Naive B cell (primary cell): ENCODE results near the gene MCCC2. TPM values are rescaled to one million over a fixed set of nuclear protein-coding genes. Genes with fewer than 3 reads are reported as not detected.

Experiments used
- ATAC-seq, 2 donors: fragments of 150-1000 bp; cut with Tn5 transposase; 2 replicates each; pipeline ENCODE4 v1.10.0; 2021; ENCODE audit warnings: low read depth in 2 of 2, mild to moderate bottlenecking in 2 of 2, moderate library complexity in 2 of 2
- DNase-seq: peaks from one replicate; pipeline ENCODE4 v3.0.0; 2022
- H3K27ac Mint-ChIP-seq, 6 donors: one replicate each; pipeline ENCODE4 v1.8.0; 2020 to 2022; ENCODE audit warnings: mild to moderate bottlenecking in 6 of 6, mixed read lengths in 6 of 6, moderate library complexity in 5 of 6, inconsistent platforms in 2 of 6
- H3K27me3 Mint-ChIP-seq, 3 donors: one replicate each; pipeline ENCODE4 v1.8.0; 2021 to 2022; ENCODE audit warnings: mixed read lengths in 3 of 3, mild to moderate bottlenecking in 1 of 3
- H3K36me3 Mint-ChIP-seq, 2 donors: one replicate each; pipeline ENCODE4 v1.8.0; 2020 to 2022; ENCODE audit warnings: mixed read lengths in 2 of 2, inconsistent platforms in 1 of 2, mild to moderate bottlenecking in 1 of 2
- H3K4me1 Mint-ChIP-seq, 3 donors: one replicate each; pipeline ENCODE4 v1.8.0; 2020 to 2022; ENCODE audit warnings: mixed read lengths in 3 of 3, inconsistent platforms in 1 of 3, mild to moderate bottlenecking in 1 of 3, moderate library complexity in 1 of 3
- H3K4me3 Mint-ChIP-seq, 8 donors: one replicate each; pipeline ENCODE4 v1.8.0; 2020 to 2022; ENCODE audit warnings: mild to moderate bottlenecking in 8 of 8, mixed read lengths in 8 of 8, moderate library complexity in 8 of 8, inconsistent platforms in 2 of 8
- H3K9me3 Mint-ChIP-seq, 7 donors: one replicate each; pipeline ENCODE4 v1.8.0; 2020 to 2022; ENCODE audit warnings: mixed read lengths in 7 of 7, mild to moderate bottlenecking in 5 of 7, inconsistent platforms in 2 of 7, moderate library complexity in 1 of 7
- polyA plus RNA-seq, 6 donors: library from polyadenylated mRNA; unstranded; fragments of 300-500 nt; fragmentation: Illumina TruSeq; gene quantifications; one replicate each; pipeline ENCODE4 v1.2.3, GENCODE V29; 2021; ENCODE audit warnings: low read depth in 6 of 6

Gene MCCC2
- polyA plus RNA-seq, 6 donors from 2014 or later: 27.3 to 42.1 (median 35.4) TPM

GRCh38 chr5:71695071-71695470, 107.9 kb downstream of the MCCC2 start:
- H3K27me3 Mint-ChIP-seq: peaks cover 16 to 21% (median 20%) of the 10 kb centered on the region in 3 donors
- peaks cover 0 to 10% of the 10 kb centered on the region in 2 donors for H3K36me3 Mint-ChIP-seq
- ATAC-seq (no peak), DNase-seq (no peak)
- H3K27ac Mint-ChIP-seq: no peak overlapping the region
- peaks cover 0 to 12% (median 6%) of the 10 kb centered on the region in 7 donors for H3K9me3 Mint-ChIP-seq
- peaks cover 0 to 6% (median 5%) of the 10 kb centered on the region in 3 donors for H3K4me1 Mint-ChIP-seq
- H3K4me3 Mint-ChIP-seq: no peak overlapping the region

DNA sequence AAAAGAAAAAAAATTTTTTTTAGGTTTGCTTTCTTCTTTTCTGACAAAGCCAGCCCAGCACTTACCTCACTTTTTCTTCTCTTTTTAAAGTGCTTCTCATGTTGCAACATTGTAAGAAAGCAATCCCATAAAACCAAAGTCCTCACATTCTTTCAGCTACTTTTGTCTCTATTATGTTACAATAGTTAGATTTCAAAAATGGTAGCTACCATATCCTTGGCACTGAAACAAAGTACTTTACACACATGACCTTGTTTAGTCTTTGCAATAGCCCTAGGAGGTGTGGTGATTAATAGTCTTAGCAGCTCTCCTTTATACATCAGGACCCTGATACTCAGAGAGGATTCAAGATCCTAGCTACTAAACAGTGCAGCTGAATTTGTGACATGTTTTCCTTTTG, 108.5 kb downstream of the MCCC2 start:
- peaks cover 0 to 12% (median 6%) of the 10 kb centered on the region in 7 donors for H3K9me3 Mint-ChIP-seq
- peaks cover 0 to 10% of the 10 kb centered on the region in 2 donors for H3K36me3 Mint-ChIP-seq

GRCh38 chr5:71697967-71698366, 110.8 kb downstream of the MCCC2 start:
- peaks cover 15 to 32% (median 16%) of the 10 kb centered on the region in 3 donors for H3K27me3 Mint-ChIP-seq
- no peak overlapping the region for H3K4me3 Mint-ChIP-seq
- DNase-seq: no peak
- H3K36me3 Mint-ChIP-seq: peaks cover 0 to 10% of the 10 kb centered on the region in 2 donors
- no peak overlapping the region for H3K27ac Mint-ChIP-seq
- no peak for ATAC-seq
- peaks cover 0 to 6% (median 5%) of the 10 kb centered on the region in 3 donors for H3K4me1 Mint-ChIP-seq
- H3K9me3 Mint-ChIP-seq: peaks cover 0 to 12% (median 6%) of the 10 kb centered on the region in 7 donors

More for the DNA sequence above, 108.5 kb downstream of the MCCC2 start:
- Mint-ChIP-seq H3K27ac (no peak overlapping the region), H3K4me1 (peaks cover 0 to 6% (median 5%) of the 10 kb centered on the region in 3 donors), H3K27me3 (peaks cover 20 to 25% (median 21%) of the 10 kb centered on the region in 3 donors), H3K4me3 (no peak overlapping the region)
- DNase-seq (no peak), ATAC-seq (no peak)

DNA sequence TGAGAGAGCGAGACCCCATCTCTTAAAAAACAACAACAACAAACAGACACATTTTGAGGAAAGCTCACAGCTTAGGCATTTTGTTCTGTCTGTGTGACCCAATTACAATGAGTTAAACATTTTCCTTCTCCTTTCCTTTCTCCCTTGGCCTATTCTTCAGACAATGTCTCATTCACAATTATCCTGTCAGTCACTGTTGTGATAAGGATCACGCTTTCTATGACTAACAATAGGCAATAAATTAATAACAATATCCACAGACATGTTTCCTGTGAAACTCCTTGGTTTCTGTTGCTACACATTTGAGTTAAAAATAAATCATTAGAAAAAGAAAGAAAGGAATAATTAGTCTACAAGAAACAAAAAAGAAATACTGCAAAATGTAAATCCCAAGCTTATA, 112.1 kb downstream of the MCCC2 start:
- H3K9me3 Mint-ChIP-seq: peaks cover 0 to 12% (median 6%) of the 10 kb centered on the region in 7 donors
- no peak overlapping the region for H3K27ac Mint-ChIP-seq
- DNase-seq (no peak), ATAC-seq (no peak)
- H3K4me1 Mint-ChIP-seq: peaks cover 0 to 6% (median 5%) of the 10 kb centered on the region in 3 donors
- H3K4me3 Mint-ChIP-seq: no peak overlapping the region
- peaks cover 0 to 10% of the 10 kb centered on the region in 2 donors for H3K36me3 Mint-ChIP-seq
- peaks cover 9 to 30% (median 15%) of the 10 kb centered on the region in 3 donors for H3K27me3 Mint-ChIP-seq

- DNase-seq (no peak), ATAC-seq (no peak)
- Mint-ChIP-seq H3K36me3 (peaks cover 0 to 10% of the 10 kb centered on the region in 2 donors), H3K9me3 (peaks cover 0 to 12% (median 6%) of the 10 kb centered on the region in 7 donors), H3K27me3 (peaks cover 5 to 25% (median 15%) of the 10 kb centered on the region in 3 donors), H3K4me3 (no peak overlapping the region), H3K27ac (no peak overlapping the region), H3K4me1 (peaks cover 0 to 6% (median 5%) of the 10 kb centered on the region in 3 donors)
Measured at GRCh38 chr5:71699751-71700150, 112.6 kb downstream of the MCCC2 start.

DNA sequence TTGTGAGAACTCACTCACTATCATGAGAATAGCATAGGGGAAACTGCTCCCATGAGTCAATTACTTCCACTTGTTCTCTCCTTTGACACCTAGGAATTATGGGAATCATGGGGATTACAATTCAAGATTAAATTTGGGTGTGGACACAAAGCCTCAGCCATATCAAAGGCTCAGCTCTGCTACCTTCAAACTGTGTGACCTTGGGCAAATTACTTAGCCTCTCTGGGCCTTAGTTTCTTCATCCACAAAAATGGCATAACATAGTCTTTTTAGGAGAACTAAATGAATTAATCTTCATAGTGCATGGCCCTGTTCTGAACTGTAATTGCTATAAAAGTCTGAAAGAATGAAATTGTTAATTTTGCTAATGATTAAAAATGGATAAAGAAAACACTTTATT, 113.7 kb downstream of the MCCC2 start:
- H3K4me3 Mint-ChIP-seq: no peak overlapping the region
- peaks cover 0 to 10% of the 10 kb centered on the region in 2 donors for H3K36me3 Mint-ChIP-seq
- no peak overlapping the region for H3K27ac Mint-ChIP-seq
- DNase-seq (no peak), ATAC-seq (no peak)
- H3K9me3 Mint-ChIP-seq: peaks cover 0 to 12% (median 6%) of the 10 kb centered on the region in 7 donors
- H3K4me1 Mint-ChIP-seq: peaks cover 0 to 6% (median 5%) of the 10 kb centered on the region in 3 donors
- peaks cover 5 to 18% (median 16%) of the 10 kb centered on the region in 3 donors for H3K27me3 Mint-ChIP-seq

- Mint-ChIP-seq H3K36me3 (peaks cover 0 to 10% of the 10 kb centered on the region in 2 donors), H3K4me1 (peaks cover 0 to 6% (median 5%) of the 10 kb centered on the region in 3 donors), H3K27ac (no peak overlapping the region), H3K27me3 (peaks cover 5 to 17% (median 16%) of the 10 kb centered on the region in 3 donors), H3K9me3 (peaks cover 0 to 12% (median 6%) of the 10 kb centered on the region in 7 donors), H3K4me3 (no peak overlapping the region)
- DNase-seq (no peak), ATAC-seq (no peak)
Measured at GRCh38 chr5:71701407-71701806, 114.3 kb downstream of the MCCC2 start.

- H3K27me3 Mint-ChIP-seq: peaks cover 7 to 17% (median 8%) of the 10 kb centered on the region in 3 donors
- H3K9me3 Mint-ChIP-seq: peaks cover 0 to 2% (median 0%) of the 10 kb centered on the region in 7 donors
- H3K4me1 Mint-ChIP-seq: no peaks in the 10 kb centered on the region
- no peaks in the 10 kb centered on the region for H3K36me3 Mint-ChIP-seq
- DNase-seq (no peak), ATAC-seq (no peak)
- no peak overlapping the region for H3K4me3 Mint-ChIP-seq
- H3K27ac Mint-ChIP-seq: no peak overlapping the region
Measured at GRCh38 chr5:71703941-71704340, 116.8 kb downstream of the MCCC2 start.

GRCh38 chr5:71705421-71705820, 118.3 kb downstream of the MCCC2 start:
- H3K27me3 Mint-ChIP-seq: peaks cover 7 to 15% (median 12%) of the 10 kb centered on the region in 3 donors
- H3K36me3 Mint-ChIP-seq: no peaks in the 10 kb centered on the region
- DNase-seq: no peak
- ATAC-seq: no peak
- no peaks in the 10 kb centered on the region for H3K9me3 Mint-ChIP-seq
- H3K4me1 Mint-ChIP-seq: no peaks in the 10 kb centered on the region
- H3K4me3 Mint-ChIP-seq: no peak overlapping the region
- no peak overlapping the region for H3K27ac Mint-ChIP-seq

DNA sequence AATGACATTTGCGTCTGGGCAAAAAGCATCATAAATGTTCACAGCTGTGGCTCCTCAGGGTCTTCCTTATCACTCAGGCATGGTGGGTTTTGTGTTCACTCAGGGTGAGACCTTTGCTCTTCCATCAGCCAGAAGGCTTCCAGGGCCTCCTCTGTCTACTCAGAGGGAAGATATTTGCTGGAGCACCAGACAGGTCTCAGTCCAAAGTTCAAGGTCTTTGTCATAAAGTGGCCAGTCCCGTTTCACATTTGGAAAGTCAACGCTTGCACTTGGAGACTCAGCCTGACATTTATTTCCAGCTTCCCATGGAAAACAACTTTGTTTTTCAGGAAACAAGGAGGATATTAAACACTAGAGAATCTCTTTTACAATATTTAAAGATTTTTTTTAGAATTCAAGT, 119.8 kb downstream of the MCCC2 start:
- no peak overlapping the region for H3K4me3 Mint-ChIP-seq
- no peak overlapping the region for H3K27ac Mint-ChIP-seq
- ATAC-seq: no peak
- no peaks in the 10 kb centered on the region for H3K9me3 Mint-ChIP-seq
- DNase-seq: no peak
- H3K36me3 Mint-ChIP-seq: no peaks in the 10 kb centered on the region
- H3K4me1 Mint-ChIP-seq: no peaks in the 10 kb centered on the region
- H3K27me3 Mint-ChIP-seq: peaks cover 4 to 12% (median 9%) of the 10 kb centered on the region in 3 donors

Other genes starting within 250 kb of the MCCC2 start
- 10 to 100 TPM in 4 of 6 donors, 1 to 10 TPM in 2; 3.1 to 30.7 (median 10.7) TPM for gene BDP1, start 131.7 kb upstream of the MCCC2 start, polyA plus RNA-seq
- gene CARTPT, start 131.9 kb downstream of the MCCC2 start, polyA plus RNA-seq: not detected